Left kidney (tissue), 2 donors: ENCODE results near the gene HPSE2. TPM values are rescaled to one million over a fixed set of nuclear protein-coding genes. Genes with fewer than 3 reads are reported as not detected.
"Not testable (repeated sequence)": the region's sequence is repeated elsewhere in the genome, so short reads cannot be mapped to it uniquely, and the experiment has no call there.

Experiments
- DNase-seq: peaks from one replicate; pipeline ENCODE4 v3.0.0-alpha.2; 2013
- polyA plus RNA-seq: library from polyadenylated mRNA; unstranded; fragments of 120-200 nt; gene quantifications from one replicate; pipeline ENCODE4 v1.2.1, GENCODE V29; 2013; ENCODE audit not compliant: insufficient read length

The HPSE2 gene
- polyA plus RNA-seq, 1 donor, result 0.81 TPM

GRCh38 chr10:98920360-98920759 is 315.3 kb downstream of the HPSE2 start:
- DNase-seq, result no peak

DNA sequence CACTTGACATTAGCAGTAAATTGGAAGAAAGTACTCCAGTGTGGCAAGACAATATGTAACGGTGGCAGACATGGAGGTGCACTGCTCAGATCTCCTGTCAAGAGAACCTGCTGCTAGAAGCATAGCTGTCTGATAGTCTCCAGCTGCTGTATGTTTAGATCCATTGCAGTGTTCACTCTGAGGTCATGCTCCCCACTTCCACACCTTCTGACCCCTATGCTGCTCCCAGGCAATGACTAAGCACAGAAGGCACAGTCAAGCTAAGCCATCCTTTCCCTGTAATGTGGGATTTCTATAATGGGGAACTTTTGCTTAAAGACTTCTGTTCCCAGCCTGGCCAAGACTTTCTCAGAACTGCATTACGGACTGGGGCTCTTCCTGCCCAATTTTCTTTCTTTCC is 315.8 kb downstream of the HPSE2 start:
- no peak for DNase-seq

DNA sequence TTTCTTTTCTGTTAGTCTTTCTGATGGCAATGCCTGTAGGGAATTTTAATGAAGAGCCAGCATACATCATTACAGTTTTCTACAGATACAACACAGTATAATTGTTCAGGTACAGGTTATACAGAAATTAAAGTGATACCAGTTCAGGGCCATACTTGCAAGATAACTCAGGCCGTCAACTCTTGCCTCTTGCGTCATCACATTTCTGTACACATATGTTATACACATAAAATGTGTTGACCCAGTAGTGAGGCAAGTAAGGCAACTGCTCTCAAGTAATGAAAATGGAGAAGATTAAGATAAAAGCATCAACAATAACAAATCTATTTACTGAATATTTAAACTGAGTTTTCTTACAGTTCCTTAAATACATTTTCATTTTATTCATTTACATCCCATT is 317.8 kb downstream of the HPSE2 start:
- no peak for DNase-seq

DNA sequence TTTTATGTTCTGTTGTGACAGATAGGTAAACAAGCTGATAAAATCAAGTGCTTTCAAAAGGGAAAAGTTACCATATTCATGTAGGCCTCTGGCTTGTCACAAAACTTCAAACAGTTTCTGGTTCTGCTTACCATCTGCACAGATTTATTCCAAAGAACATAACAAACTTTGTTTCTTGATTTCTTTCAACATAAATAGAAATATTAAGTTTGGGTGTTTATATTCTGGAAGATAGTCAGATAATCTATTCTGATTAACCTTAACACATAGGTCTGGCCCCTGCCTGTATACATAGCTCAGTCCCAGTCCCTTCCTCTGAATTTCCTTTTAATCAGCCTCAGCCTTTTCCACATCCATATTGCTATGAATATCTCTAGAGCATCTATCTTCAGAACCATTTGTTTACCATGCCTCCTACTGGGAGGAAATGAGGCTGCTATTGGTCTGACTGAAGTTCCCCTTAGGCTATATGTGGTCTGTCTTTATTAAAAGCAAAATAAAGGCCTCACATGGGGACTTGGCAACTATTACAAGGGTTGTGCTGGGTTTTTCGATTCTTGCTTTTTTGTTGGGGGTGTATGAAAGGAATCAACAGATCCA is 319.0 kb downstream of the HPSE2 start:
- no peak for DNase-seq

DNA sequence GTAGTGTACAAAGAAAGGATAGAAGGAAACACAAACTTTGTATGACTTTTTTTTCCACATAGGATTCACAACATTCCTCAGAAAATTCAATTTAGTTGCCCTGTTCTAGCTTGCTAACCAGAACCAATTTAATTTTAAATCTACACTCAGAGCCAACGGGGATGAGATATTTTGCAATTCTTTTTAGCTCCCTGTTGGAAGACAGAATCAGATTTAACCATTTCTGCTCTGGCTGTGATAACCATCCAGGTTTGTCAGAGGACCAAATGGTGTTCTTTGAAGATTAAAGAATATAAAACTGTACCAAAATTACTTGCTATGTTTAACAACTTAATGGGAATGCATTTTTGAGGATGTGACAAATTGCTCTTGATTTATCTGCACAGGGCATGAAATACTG is 319.7 kb downstream of the HPSE2 start:
- DNase-seq, result no peak

GRCh38 chr10:98910546-98910945 is 325.1 kb downstream of the HPSE2 start:
- no peak for DNase-seq

DNA sequence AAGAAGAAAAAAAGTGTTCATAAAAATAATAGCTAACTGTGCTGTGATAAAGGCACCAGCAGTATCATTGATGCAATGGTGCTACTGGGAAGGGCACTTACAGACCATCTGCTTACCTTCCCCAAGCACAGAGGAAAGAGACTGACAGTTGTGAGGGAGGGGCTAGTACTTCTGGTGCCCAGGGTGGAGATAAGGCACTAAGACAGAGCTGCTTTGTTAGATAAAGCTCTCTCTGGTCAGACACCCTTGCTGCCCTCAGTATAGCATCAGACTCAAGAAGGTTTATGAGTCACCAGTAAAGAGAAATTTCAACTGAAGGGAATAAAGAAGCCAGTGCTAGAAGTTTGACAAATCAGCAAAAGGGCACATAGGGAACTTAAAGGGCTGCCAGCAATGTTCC is 325.6 kb downstream of the HPSE2 start:
- DNase-seq, result no peak

DNA sequence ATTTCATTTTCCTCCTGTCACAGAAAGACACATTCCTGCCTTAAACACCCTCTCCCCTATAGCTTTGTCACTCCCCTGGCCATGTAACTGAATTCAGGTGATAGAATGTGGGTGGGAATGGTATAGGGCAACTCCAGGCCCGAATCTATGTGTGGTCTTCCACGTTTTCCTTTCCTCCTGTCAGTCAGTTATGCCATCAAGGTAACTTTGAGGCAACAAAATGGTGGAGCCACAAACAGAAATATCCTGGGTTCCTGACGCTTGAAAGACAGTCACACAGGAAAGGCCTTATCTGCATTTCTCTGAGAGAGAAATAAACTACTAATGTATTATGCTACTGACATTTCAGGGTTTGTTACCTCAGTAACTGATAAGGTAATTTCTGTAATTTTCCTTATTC is 326.8 kb downstream of the HPSE2 start:
- no peak for DNase-seq

GRCh38 chr10:98908247-98908646 is 327.4 kb downstream of the HPSE2 start:
- DNase-seq, result not testable (repeated sequence)

GRCh38 chr10:98901441-98902110 is 334.1 kb downstream of the HPSE2 start:
- DNase-seq, result no peak

- no peak for DNase-seq
Measured at GRCh38 chr10:98899018-98899417, 336.6 kb downstream of the HPSE2 start.

GRCh38 chr10:98892523-98892922 is 343.1 kb downstream of the HPSE2 start:
- DNase-seq, result no peak

- no peak for DNase-seq
Measured at GRCh38 chr10:98886686-98887085, 349.0 kb downstream of the HPSE2 start.

DNA sequence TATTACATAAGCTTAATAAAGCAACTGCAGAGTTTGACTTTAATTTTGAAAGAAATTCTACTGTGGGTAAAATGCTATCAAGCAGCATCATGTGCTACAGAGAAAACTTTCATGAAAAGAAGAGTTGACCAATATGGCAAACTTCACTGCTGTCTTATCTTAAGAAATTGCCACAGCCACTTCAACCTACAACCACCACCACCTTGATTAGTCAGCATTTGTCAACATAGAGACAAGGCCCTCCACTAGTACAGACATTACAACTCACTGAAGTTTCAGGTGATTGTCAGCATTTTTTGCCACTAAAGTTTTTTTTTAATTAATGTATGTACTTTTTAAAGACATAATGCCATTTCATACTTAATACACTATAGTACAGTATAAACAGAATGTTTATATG is 350.3 kb downstream of the HPSE2 start:
- no peak for DNase-seq

GRCh38 chr10:98881789-98882188 is 353.9 kb downstream of the HPSE2 start:
- no peak for DNase-seq

GRCh38 chr10:98880971-98881370 is 354.7 kb downstream of the HPSE2 start:
- no peak for DNase-seq

DNA sequence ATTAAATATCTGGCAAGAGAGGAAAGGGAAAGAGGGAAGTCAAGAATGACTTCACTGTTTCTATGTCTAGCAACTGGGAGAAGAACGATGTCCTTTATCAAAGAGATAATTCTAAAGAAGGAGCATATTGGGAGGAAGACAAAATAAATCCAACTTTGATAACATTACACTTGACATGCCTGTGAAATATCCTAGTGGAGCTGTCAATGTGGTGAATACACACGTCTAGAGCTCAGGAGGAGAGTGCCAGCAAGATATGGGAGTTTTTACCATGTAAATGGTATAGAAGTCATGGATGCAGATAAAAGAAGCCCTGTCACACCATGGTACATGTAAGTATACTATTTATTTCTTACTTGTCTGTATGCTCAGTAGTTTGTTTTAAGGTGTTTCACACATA is 356.7 kb downstream of the HPSE2 start:
- no peak for DNase-seq

- no peak for DNase-seq
Measured at GRCh38 chr10:98878418-98878817, 357.2 kb downstream of the HPSE2 start.

- no peak for DNase-seq
Measured at GRCh38 chr10:98861962-98862361, 373.7 kb downstream of the HPSE2 start.

DNA sequence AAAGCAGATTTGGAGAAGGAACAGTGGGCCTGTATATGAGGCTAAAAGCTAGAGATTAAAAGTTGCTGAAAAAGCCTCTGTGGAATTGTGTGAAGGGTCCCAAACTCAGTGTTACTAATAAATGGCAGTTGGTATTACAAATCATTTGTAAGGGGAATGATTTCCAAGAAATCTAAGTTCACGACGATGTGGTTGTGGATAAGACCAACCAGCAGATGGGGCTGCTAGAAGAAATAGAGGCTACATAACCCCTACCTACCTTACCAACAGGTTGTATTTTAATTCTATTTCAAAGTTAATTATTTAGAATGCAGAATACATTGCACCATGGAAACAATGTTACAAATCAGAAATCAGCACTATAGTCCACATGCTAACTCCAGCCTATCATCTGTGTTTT is 377.1 kb downstream of the HPSE2 start:
- no peak for DNase-seq

GRCh38 chr10:98855403-98856189 is 380.1 kb downstream of the HPSE2 start:
- DNase-seq, result no peak

DNA sequence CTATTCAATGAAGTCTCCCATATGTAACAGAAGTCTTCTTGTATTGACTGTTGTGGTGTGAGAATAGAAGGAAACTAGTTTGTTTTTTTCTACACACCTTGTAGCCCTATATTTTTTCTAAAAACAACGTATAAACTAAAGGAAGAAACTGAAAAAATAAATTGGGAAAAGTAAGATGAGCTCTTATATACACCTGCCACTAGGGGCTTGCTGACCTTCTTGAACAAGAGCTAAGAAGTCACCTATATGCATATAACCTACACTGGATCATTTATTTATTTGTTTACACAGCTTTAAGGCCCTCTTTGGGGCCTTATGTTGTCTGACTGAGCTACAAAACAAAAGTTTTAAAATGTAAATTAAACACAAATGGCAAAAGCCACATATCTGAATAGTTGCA is 383.0 kb downstream of the HPSE2 start:
- no peak for DNase-seq

DNA sequence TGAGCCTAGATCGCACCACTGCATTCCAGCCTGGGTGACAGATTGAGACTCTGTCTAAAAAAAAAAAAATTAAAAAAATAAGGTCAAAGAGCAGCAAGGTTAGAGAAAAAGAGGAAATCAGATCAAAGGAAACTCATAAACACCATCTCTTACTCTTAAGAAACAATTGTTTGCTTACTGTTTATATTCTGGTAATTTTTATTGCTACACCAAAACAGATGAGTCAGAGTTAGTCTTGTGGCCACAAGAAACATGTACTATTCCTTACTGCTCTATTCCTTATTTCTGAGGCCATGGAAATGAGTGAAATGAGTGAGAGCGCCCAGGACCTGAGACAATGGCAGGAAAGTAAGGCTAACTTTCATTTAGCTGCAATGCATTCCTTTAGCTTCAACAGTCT is 387.3 kb downstream of the HPSE2 start:
- no peak for DNase-seq

GRCh38 chr10:98846787-98847186 is 388.9 kb downstream of the HPSE2 start:
- no peak for DNase-seq
